UCSD-AML1 (cell line): Measurements from ENCODE around the gene ACP3.

Experiments used
- DNase-seq: peaks from one replicate; lab custom pipeline; 2025; ENCODE audit not compliant: unreplicated experiment; lab: John Stamatoyannopoulos, UW

ACP3 gene

DNA sequence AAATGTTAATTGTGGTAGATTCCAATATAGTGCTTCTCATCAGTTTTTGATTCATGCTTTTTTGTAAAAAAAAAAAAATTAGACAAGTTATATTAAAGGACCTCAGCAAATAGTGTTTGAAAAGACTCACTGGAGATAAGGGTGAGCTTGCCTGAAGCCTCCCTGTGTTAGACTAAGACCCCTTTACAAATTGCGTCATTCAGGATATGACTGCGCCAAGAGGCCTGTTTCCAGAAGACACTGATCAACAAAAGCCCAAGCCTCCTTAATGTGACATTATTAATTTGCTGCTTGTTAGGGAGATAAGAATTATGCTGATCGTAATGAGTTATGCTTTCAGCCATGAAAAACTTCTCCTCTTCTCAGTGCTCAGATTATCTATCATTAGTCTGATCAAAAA is 87.1 kb downstream of the ACP3 start:
- no peak for DNase-seq

DNA sequence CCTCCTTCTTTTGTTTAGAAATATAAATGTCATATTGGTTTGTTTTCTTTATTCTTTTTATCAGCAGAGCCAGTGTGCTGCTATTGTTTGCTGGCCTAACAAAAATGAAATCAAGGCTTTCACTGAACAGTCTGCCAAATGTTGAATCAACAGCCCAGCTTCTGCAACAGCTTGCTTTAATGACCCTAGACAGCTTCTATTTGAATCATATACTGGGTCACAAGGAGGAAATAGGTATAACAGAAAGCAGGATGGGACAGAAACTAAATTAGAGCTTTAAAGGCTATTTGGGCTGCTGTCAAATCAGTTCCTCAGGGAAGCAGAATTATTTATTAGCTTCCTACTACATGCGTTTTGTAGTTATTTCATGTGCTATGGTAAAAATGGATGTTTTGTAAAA is 88.0 kb downstream of the ACP3 start:
- DNase-seq: no peak

DNA sequence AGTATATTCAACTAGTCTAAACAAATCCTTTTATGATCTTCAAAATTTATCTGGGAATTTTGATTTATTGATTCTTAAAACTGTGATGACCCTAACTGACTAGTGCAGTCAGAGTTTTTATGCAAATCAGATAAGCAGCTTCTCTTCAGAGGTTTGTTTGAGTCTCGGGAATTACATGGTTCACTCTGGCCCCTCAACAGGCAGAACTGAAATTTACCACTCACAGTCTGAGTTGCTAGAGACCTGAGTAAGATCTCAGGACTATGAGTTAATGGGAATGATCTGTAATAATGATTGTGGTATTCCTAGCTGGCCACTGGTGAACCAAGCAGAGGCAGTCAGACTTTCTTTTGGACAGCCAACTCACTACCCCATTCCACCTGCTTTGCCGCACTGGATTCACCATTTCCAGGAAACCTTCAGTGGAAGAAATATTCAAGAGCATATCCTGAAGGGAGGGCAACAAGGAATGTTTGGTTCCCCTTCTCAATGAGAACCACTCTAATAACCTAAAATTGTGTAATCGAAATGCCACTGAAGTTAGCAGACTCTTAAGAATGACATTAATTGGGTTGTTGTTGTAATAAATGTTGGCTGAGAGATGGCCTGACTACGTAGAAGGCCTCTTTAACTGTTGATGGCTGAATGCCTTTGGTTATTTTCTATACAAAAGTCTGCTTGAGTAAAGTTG is 88.5 kb downstream of the ACP3 start:
- DNase-seq: no peak

DNA sequence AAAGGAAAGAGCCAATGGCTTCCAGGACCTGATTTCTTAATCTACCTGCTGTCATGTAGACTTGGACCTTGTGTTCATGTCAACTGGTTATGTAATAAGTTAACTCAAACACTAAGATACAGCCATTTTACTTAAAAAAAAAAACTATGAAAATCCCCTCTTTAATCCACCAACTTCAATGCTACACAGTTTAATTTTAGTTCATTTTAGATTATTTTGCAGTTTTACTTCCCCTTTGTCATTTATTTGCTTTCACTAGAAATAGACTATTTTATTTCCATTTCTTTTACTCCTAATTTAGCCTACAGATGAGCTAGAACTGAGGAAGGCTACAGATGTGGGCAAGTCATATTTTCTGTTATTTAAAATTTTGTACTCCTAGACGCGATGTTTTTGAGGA is 89.4 kb downstream of the ACP3 start:
- DNase-seq: no peak

DNA sequence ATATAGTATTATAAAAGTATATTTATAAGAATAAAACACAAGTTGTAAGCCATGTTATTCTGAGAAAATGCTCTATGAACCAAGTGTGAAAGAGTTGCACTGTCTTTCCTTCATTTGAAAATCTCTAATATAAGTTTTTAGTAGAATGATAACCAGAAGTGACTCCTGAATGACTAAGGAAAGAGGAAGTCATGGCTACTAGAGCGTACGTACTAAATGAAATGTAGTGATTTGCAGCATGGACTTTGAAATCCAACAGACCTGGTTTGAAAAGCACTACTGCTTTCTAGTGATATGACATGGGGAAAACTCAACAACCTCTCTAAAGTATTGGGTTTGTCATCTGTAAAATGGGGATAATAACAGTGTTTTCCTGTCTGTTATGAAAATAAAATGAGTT is 89.8 kb downstream of the ACP3 start:
- DNase-seq: no peak
